Neural cell (in vitro differentiated cells): Measurements from ENCODE around the gene LAMC2.

ENCODE experiments used
- SMC3 ChIP-seq: fragments of 450-650 bp; conservative IDR thresholded peaks from 2 replicates; pipeline ENCODE4 v1.6.1; 2014; ENCODE audit warnings: antibody characterized with exemption, mild to moderate bottlenecking, moderate library complexity; ENCODE audit not compliant: poor library complexity
- TF ChIP-seq, protein P1 (sequence below): fragments of 450-650 bp; IDR thresholded peaks from 2 replicates; pipeline ENCODE4 v1.5.1; 2014; ENCODE audit warnings: antibody characterized with exemption, mild to moderate bottlenecking, moderate library complexity; ENCODE audit not compliant: poor library complexity, severe bottlenecking

DNA sequence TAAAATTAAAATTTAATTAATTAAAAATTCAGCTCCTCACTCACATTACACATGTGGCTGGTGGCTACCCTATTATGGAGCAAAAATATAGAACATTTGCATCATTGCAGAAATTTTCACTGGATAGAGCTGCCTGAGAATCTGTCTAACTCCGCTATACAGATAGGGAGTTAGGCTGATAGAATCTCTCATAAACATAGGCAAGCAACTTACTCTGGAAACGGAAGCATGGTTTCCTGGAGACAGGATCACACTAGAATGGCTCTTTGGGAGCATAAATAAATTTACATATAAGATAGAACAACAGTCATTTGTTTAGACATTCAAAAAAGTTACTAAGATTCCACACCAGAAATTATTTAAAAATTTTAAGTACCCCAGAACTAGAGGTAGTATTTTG lies 12.2 kb upstream of the LAMC2 start:
- TF ChIP-seq SMC3, result no peak
- TF ChIP-seq, protein P1, sequence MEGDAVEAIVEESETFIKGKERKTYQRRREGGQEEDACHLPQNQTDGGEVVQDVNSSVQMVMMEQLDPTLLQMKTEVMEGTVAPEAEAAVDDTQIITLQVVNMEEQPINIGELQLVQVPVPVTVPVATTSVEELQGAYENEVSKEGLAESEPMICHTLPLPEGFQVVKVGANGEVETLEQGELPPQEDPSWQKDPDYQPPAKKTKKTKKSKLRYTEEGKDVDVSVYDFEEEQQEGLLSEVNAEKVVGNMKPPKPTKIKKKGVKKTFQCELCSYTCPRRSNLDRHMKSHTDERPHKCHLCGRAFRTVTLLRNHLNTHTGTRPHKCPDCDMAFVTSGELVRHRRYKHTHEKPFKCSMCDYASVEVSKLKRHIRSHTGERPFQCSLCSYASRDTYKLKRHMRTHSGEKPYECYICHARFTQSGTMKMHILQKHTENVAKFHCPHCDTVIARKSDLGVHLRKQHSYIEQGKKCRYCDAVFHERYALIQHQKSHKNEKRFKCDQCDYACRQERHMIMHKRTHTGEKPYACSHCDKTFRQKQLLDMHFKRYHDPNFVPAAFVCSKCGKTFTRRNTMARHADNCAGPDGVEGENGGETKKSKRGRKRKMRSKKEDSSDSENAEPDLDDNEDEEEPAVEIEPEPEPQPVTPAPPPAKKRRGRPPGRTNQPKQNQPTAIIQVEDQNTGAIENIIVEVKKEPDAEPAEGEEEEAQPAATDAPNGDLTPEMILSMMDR, result no peak
